ENCODE data around the gene USO1.

USO1 gene

GRCh38 chr4:75844151-75844662, 119.8 kb downstream of the USO1 start:
- no peak for DNase-seq

DNA sequence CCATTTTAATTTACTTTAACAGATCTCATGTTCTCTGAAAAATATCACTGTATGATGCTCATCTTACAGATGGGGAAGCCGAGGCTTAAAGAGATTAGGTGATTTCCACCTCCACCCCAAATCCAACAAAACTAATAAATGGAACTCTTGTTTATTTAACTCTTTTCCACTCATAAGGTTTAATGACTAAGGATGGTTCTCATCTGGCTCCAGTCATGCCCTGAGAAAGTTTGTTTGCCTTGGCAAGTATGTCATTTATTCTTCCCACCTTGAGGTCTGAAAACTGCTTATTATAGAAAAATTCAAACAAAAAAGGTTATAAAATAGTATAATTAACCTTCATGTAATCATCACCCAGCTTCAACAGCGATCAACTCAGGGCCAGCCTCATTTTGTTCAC, 121.6 kb downstream of the USO1 start:
- DNase-seq: no peak

DNA sequence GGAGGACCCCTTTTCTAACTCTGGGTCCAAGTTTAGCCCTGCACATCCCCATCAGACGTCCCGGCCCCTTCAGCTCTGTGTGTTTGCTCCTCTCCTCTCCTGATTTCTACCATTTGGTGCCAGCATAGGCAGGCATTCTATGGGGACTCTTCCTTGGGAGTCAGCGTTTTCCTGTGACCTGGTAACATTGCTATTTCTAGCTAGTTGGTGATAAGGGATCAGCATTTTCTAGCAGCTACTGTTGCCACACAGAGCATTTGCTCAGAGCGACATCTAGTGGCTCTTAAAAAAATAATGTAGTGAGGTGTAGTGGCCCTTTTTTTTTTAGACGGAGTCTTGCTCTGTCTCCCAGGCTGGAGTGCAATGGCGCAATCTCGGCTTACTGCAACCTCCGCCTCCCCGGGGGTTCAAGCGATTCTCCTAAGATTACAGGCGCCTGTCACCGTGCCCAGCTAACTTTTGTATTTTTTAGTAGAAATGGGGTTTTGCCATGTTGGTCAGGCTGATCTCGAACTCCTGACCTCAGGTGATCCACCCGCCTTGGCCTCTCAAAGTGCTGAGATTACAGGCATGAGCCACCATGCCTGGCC, 123.9 kb downstream of the USO1 start:
- peak; percentile 29 to 63 for DNase-seq

GRCh38 chr4:75848891-75849290, 124.5 kb downstream of the USO1 start:
- DNase-seq: no peak

GRCh38 chr4:75849461-75849860, 125.1 kb downstream of the USO1 start:
- no peak for DNase-seq

GRCh38 chr4:75858721-75859120, 134.3 kb downstream of the USO1 start:
- DNase-seq: no peak

DNA sequence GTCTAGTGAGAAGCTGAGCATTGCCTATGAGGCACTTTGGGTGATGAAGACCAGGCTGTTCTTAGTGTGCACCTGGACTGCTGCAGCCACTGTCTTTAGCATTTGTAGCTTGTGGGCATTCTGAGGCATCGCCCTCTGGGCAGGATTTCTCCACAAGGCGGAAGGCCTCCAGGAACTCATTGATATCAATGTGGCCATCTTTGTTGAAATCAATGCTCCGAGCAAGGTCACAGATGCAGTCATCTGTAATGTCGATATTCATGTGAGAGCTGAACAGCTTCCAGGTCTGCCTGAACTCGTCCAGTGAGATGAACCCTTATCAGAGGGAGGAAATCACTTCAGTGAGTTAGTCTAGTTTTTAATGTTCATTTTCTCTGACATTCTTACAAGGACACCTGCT, 136.2 kb downstream of the USO1 start:
- no peak for DNase-seq
